NCI-H2081 treated with DMSO at 0.1 percent for 48 hours (cell line): ENCODE measurements around the gene EGF.
"Not testable (repeated sequence)": the region's sequence is repeated elsewhere in the genome, so short reads cannot be mapped to it uniquely, and the experiment has no call there.

Experiments used
- DNase-seq: peaks from one replicate; lab custom pipeline; 2025; lab: John Stamatoyannopoulos, UW

The EGF gene

GRCh38 chr4:109912706-109913595, at the start of gene EGF:
EGF (plus strand) TSS chr4:109912883; CDS start chr4:109913336, 453 bp downstream.
- no peak for DNase-seq

- no peak for DNase-seq
Measured at GRCh38 chr4:109864134-109864533, 48.5 kb upstream of the EGF start.

GRCh38 chr4:109870061-109870460, 42.6 kb upstream of the EGF start:
- DNase-seq: no peak

- DNase-seq: no peak
Measured at GRCh38 chr4:109872065-109872464, 40.6 kb upstream of the EGF start.

GRCh38 chr4:109872950-109873656, 39.6 kb upstream of the EGF start:
- DNase-seq: no peak

GRCh38 chr4:109873791-109874514, 38.7 kb upstream of the EGF start:
- DNase-seq: no peak

GRCh38 chr4:109875106-109875505, 37.6 kb upstream of the EGF start:
- DNase-seq: no peak

- DNase-seq: not testable (repeated sequence)
Measured at GRCh38 chr4:109875553-109875952, 37.1 kb upstream of the EGF start.

- no peak for DNase-seq
Measured at GRCh38 chr4:109876634-109877265, 35.9 kb upstream of the EGF start.

- DNase-seq: no peak
Measured at GRCh38 chr4:109877400-109877799, 35.3 kb upstream of the EGF start.

- no peak for DNase-seq
Measured at GRCh38 chr4:109878355-109878754, 34.3 kb upstream of the EGF start.

- DNase-seq: no peak
Measured at GRCh38 chr4:109879081-109879480, 33.6 kb upstream of the EGF start.

- no peak for DNase-seq
Measured at GRCh38 chr4:109879636-109880314, 32.9 kb upstream of the EGF start.

GRCh38 chr4:109886303-109886702, 26.4 kb upstream of the EGF start:
- DNase-seq: no peak

GRCh38 chr4:109887071-109887470, 25.6 kb upstream of the EGF start:
- no peak for DNase-seq

- no peak for DNase-seq
Measured at GRCh38 chr4:109890076-109890475, 22.6 kb upstream of the EGF start.

GRCh38 chr4:109902559-109903251, 10.0 kb upstream of the EGF start:
- DNase-seq: no peak

- DNase-seq: no peak
Measured at GRCh38 chr4:109908731-109909130, 4.0 kb upstream of the EGF start.

- no peak for DNase-seq
Measured at GRCh38 chr4:109910256-109910655, 2.4 kb upstream of the EGF start.

GRCh38 chr4:109913596-109914241, 1.0 kb downstream of the EGF start:
- no peak for DNase-seq
